ENCODE results near the gene SETDB2. TPM values are rescaled to one million over a fixed set of nuclear protein-coding genes. Genes with fewer than 3 reads are reported as not detected.

Gene SETDB2
- total and polyA plus RNA-seq, 2 of the 13 experiments (the other 11 are each of a cell fraction or from before 2014, with no cell fraction given), result 8.1 to 8.7 TPM

DNA sequence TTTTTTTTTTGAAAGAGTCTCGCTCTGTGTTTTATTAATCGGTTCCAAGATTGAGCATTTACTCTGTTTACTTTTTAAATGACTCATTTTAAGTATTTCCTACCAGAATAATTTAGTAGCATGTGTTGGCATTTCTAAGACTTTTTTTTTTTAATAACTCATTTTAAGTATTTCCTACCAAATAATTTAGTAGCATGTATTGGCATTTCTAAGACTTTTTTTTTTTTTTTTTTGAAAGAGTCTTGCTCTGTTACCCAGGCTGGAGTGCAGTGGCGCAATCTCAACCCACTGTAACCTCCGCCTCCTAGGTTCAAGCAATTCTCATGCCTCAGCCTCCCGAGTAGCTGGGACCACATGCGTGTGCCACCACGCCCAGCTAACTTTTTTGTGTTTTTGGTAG is 13.1 kb downstream of the SETDB2 start:
- no peak for ATAC-seq
- no peak overlapping the region for H3K4me2 ChIP-seq (ENCODE audit: low read depth, low read length)
- intact Hi-C loops (cut with micrococcal nuclease; ENCODE audit: unreplicated experiment) (no loop called here), in situ Hi-C loops (cut with HindIII; ENCODE audit: extremely low pct_ligation_motif_present, low pct_unique_long_range_greater_than_20kb) (no loop called here)
- H3K27ac ChIP-seq (ENCODE audit: extremely low read length, insufficient read depth, low read length), result no peak overlapping the region
- no peaks in the 10 kb centered on the region for H4K20me1 ChIP-seq (ENCODE audit: insufficient read depth, low read length)
- TF ChIP-seq ZBTB37 (CRISPR knock-in tag; IDR thresholded peaks at IDR 0.05) (no peak), ZNF878 (CRISPR knock-in tag; IDR thresholded peaks at IDR 0.05) (no peak), ARNTL (CRISPR knock-in tag; IDR thresholded peaks at IDR 0.05) (no peak), GTF2F1 (IDR thresholded peaks at IDR 0.05; ENCODE audit: low read length) (no peak), ZMYM2 (CRISPR knock-in tag; IDR thresholded peaks at IDR 0.05) (no peak), KDM6A (CRISPR knock-in tag; IDR thresholded peaks at IDR 0.05; ENCODE audit: low read depth) (no peak), CREB1 (IDR thresholded peaks at IDR 0.05) (no peak), CREB1 (CRISPR knock-in tag; IDR thresholded peaks at IDR 0.05) (no peak)
- TF ChIP-seq, protein P1, sequence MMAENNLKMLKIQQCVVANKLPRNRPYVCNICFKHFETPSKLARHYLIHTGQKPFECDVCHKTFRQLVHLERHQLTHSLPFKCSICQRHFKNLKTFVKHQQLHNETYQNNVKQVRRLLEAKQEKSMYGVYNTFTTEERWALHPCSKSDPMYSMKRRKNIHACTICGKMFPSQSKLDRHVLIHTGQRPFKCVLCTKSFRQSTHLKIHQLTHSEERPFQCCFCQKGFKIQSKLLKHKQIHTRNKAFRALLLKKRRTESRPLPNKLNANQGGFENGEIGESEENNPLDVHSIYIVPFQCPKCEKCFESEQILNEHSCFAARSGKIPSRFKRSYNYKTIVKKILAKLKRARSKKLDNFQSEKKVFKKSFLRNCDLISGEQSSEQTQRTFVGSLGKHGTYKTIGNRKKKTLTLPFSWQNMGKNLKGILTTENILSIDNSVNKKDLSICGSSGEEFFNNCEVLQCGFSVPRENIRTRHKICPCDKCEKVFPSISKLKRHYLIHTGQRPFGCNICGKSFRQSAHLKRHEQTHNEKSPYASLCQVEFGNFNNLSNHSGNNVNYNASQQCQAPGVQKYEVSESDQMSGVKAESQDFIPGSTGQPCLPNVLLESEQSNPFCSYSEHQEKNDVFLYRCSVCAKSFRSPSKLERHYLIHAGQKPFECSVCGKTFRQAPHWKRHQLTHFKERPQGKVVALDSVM (CRISPR knock-in tag; IDR thresholded peaks at IDR 0.05), result no peak
- TF ChIP-seq, protein P2, sequence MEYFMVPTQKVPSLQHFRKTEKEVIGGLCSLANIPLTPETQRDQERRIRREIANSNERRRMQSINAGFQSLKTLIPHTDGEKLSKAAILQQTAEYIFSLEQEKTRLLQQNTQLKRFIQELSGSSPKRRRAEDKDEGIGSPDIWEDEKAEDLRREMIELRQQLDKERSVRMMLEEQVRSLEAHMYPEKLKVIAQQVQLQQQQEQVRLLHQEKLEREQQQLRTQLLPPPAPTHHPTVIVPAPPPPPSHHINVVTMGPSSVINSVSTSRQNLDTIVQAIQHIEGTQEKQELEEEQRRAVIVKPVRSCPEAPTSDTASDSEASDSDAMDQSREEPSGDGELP (IDR thresholded peaks at IDR 0.05; ENCODE audit: borderline replicate concordance, low read depth), result no peak
- H3K79me2 ChIP-seq (ENCODE audit: insufficient read depth, low read length), result no peaks in the 10 kb centered on the region
- no TSS peak for BruUV-seq (replicated peaks)
- no peak overlapping the region for H2AFZ ChIP-seq (ENCODE audit: low read length)
- H3K9me3 ChIP-seq (ENCODE audit: low read length), result peaks cover 4% of the 10 kb centered on the region; the same call in 1 of the 2 replicates
- POLR2A ChIA-PET, result no interaction called here
- no peaks in the 10 kb centered on the region for H3K4me1 ChIP-seq (ENCODE audit: insufficient read depth, low read length)
- FAIRE-seq, result no peak
- H3K9ac ChIP-seq (ENCODE audit: insufficient read depth, low read depth, low read length), result no peak overlapping the region
- DNase-seq (ENCODE audit: low spot score), result no peak
- no peaks in the 10 kb centered on the region for H3K27me3 ChIP-seq (ENCODE audit: control insufficient read depth in 1 of 2, insufficient read depth in 2 of 2, low read length in 2 of 2)
- CTCF ChIA-PET (ENCODE audit: low intra/inter-chr PET ratio, low total read pairs), result no interaction called here
- H3K36me3 ChIP-seq (replicated peaks in 1 of 2; ENCODE audit: control insufficient read depth in 1 of 2, insufficient read depth in 2 of 2, low read length in 2 of 2), result peaks cover 7 to 12% of the 10 kb centered on the region in 2 experiments
- H3K4me3 ChIP-seq (replicated peaks in 1 of 3; ENCODE audit: insufficient read depth in 1 of 3, low read depth in 2 of 3, low read length in 3 of 3), result no peak overlapping the region
- 95% methylated on average over 7 of the region's 7 CpGs for WGBS (ENCODE audit: low lambda C conversion rate)
